Prostate gland (tissue), 2 donors: ENCODE data around the gene FUCA1. TPM values are rescaled to one million over a fixed set of nuclear protein-coding genes. Genes with fewer than 3 reads are reported as not detected.

Experiments used
- DNase-seq: peaks from one replicate; pipeline ENCODE4 v3.0.0-alpha.2; 2019; ENCODE audit warnings: low spot score
- H3K27ac ChIP-seq, 2 donors: fragments of 200-600 bp; sonication (generic); 2 replicates each; pipeline ENCODE4 v1.5.1; 2017 to 2019
- H3K27me3 ChIP-seq: fragments of 200-600 bp; sonication (generic); replicated peaks from 2 replicates; pipeline ENCODE4 v1.5.1; 2019; ENCODE audit not compliant: insufficient read depth
- H3K36me3 ChIP-seq, 2 donors: fragments of 200-600 bp; sonication (generic); 1 replicate in 1 of 2; 2 replicates in 1 of 2; pipeline versions ENCODE4 v1.5.1 to v1.8.1; 2017 to 2019
- H3K4me1 ChIP-seq: fragments of 200-600 bp; sonication (generic); replicated peaks from 2 replicates; pipeline ENCODE4 v1.5.1; 2019
- H3K4me3 ChIP-seq, 2 donors: fragments of 200-600 bp; sonication (generic); 2 replicates each; pipeline ENCODE4 v1.5.1; 2017 to 2019
- H3K9me3 ChIP-seq: fragments of 200-600 bp; sonication (generic); 2 replicates; pipeline ENCODE4 v1.5.1; 2017
- POLR2A ChIP-seq: fragments of 450-650 bp; IDR thresholded peaks from one replicate; pipeline ENCODE4 v1.6.1; 2016; ENCODE audit warnings: antibody characterized with exemption, mild to moderate bottlenecking
- POLR2AphosphoS5 ChIP-seq: sonication (generic); formaldehyde crosslinking; IDR thresholded peaks from one replicate; pipeline ENCODE4 v1.6.1; 2017; ENCODE audit warnings: antibody characterized with exemption
- WGBS: methylation state at CpG from one replicate; pipeline ENCODE4 v1.1.5; 2018; 5-methylcytosine and 5-hydroxymethylcytosine counted together
- intact Hi-C: fragments of 100-400 bp; cut with DNase I; formaldehyde crosslinking; loops from one replicate; pipeline ENCODE4 v1.14.2; 2022
- total RNA-seq, 2 donors: library from RNA; depleted of rRNA; stranded (reverse); fragments of >200 nt; gene quantifications; one replicate each; pipeline ENCODE4 v1.1.0, GENCODE V29; 2016
- TF ChIP-seq, protein P1 (sequence below), 4 experiments: fragments of 200-600 bp in 2 of 4; fragments of 450-650 bp in 2 of 4; sonication (generic) in 2 of 4; IDR thresholded peaks; 1 replicate in 3 of 4; 2 replicates in 1 of 4; pipeline ENCODE4 v1.5.1; 2016 to 2019; ENCODE audit warnings: antibody characterized with exemption in 4 of 4, mild to moderate bottlenecking in 2 of 4, moderate library complexity in 2 of 4

FUCA1 gene
- total RNA-seq, 2 donors from 2014 or later: 51.4 to 111 TPM

DNA sequence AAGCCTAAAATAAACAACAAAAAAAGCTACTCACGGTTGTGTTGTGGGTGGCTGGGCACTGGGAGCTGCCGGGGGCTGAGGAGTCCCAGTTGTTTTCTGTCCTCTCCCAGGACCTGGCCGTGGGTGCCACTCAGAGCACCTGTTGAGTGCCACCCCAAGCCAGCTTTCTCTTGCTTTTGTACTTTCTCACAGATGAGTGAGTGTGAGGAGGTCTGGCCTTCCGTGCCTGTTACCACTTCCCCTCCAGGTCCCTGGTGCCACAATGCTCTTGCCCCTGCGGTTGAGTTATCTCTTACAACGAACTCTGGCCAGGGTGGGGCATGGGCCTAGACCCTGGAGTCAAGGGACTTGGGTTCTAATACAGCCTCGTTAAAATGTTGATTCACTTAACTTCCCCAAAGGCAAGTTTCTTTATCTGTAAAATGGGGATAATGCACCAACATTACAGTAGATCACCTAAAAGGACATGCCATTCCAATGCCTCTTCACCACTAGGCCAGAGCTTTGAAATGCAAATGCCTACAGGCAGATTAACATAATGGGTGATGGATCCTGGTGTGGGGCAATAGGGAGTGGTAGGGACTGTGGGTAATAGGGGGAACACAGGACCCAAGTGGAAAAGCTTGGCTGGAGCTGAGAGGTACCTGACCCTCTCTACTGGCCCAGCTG is 45.3 kb upstream of the FUCA1 start, which contains the start of gene CNR2:
Gene CNR2, minus strand, starts transcription at position 151 of the 669 bp plus-strand sequence. CDS start 37,745 bp downstream, outside the sequence.
- DNase-seq: no peak
- Histone ChIP-seq H3K27ac (no peak within 1 kb of the TSS), H3K9me3 (no peaks in the 10 kb centered on the region), H3K27me3 (no peaks in the 10 kb centered on the region), H3K36me3 (no peaks in the 10 kb centered on the region), H3K4me1 (no peaks in the 10 kb centered on the region), H3K4me3 (no peak within 1 kb of the TSS)
- intact Hi-C loops: no loop called here
- 65% methylated on average over 7 of the region's 7 CpGs for WGBS
- TF ChIP-seq, protein P1, sequence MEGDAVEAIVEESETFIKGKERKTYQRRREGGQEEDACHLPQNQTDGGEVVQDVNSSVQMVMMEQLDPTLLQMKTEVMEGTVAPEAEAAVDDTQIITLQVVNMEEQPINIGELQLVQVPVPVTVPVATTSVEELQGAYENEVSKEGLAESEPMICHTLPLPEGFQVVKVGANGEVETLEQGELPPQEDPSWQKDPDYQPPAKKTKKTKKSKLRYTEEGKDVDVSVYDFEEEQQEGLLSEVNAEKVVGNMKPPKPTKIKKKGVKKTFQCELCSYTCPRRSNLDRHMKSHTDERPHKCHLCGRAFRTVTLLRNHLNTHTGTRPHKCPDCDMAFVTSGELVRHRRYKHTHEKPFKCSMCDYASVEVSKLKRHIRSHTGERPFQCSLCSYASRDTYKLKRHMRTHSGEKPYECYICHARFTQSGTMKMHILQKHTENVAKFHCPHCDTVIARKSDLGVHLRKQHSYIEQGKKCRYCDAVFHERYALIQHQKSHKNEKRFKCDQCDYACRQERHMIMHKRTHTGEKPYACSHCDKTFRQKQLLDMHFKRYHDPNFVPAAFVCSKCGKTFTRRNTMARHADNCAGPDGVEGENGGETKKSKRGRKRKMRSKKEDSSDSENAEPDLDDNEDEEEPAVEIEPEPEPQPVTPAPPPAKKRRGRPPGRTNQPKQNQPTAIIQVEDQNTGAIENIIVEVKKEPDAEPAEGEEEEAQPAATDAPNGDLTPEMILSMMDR (IDR thresholded peaks at IDR 0.05): no peak
- TF ChIP-seq POLR2A: no peak
- no peak for TF ChIP-seq POLR2AphosphoS5

DNA sequence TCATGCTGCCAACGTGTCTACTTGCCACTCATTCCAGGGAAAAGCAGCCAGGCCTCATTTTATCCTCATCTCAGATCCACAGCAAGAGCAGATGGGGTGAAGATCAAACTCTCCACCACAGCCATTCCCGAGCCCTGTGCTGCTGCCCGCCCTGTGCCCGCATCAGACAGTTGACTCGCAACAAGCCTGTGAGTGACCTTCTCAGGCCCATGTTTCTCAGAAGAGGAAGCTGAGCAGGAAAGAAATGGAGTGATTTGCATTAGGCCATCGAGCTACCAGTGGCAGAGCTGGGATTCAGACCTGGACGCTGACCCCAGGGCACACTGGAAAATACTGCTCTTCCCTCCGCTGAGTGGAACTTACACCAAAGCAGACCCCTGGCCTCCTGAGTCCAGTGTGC is 43.8 kb upstream of the FUCA1 start:
- no peaks in the 10 kb centered on the region for H3K36me3 ChIP-seq
- no peaks in the 10 kb centered on the region for H3K9me3 ChIP-seq
- H3K27ac ChIP-seq: no peak overlapping the region
- H3K4me1 ChIP-seq: no peaks in the 10 kb centered on the region
- no peak for DNase-seq
- H3K27me3 ChIP-seq: no peaks in the 10 kb centered on the region
- TF ChIP-seq POLR2A: no peak
- TF ChIP-seq, protein P1 (IDR thresholded peaks at IDR 0.05): no peak
- no peak for TF ChIP-seq POLR2AphosphoS5
- 81% methylated on average over 8 of the region's 8 CpGs for WGBS
- no peak overlapping the region for H3K4me3 ChIP-seq
- intact Hi-C loops: no loop called here

DNA sequence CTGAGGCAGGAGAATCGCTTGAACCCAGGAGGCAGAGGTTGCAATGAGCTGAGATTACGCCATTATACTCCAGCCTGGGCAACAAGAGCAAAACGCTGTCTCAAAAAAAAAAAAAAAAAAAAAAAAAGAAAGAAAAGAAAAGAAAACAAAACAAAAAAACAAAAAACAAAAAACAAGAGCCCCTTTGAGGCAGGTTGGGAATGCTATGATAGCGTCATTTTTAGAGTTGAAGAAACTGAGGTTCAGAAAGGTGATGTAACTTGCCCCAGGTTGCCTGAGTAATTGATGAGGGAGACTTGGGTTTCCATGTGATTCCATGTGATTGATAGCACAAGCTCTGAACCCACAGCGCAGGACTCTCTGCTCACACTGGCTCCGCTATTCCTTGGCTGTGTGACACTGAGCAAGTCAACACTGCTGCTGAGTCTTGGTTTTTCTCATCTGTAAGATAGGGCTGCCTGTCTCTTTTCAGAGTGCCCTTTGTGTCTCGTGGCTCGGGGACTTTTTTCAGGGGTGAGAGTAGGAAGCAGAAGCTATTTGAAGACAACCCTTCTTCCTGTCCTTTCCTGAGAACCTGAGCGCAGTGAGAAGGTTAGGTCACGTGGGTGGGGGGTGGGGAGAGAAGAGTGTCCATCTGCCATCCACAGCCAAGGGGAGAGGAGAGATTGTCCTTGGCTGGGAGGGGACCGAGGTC is 42.6 kb upstream of the FUCA1 start:
- H3K4me1 ChIP-seq: no peaks in the 10 kb centered on the region
- H3K27ac ChIP-seq: no peak overlapping the region
- H3K9me3 ChIP-seq: no peaks in the 10 kb centered on the region
- no peak overlapping the region for H3K4me3 ChIP-seq
- DNase-seq: no peak
- WGBS: 82% methylated on average over 11 of the region's 11 CpGs
- H3K36me3 ChIP-seq: no peaks in the 10 kb centered on the region
- TF ChIP-seq, protein P1 (IDR thresholded peaks at IDR 0.05): no peak
- TF ChIP-seq POLR2AphosphoS5: no peak
- TF ChIP-seq POLR2A: no peak
- intact Hi-C loops: no loop called here
- H3K27me3 ChIP-seq: no peaks in the 10 kb centered on the region

DNA sequence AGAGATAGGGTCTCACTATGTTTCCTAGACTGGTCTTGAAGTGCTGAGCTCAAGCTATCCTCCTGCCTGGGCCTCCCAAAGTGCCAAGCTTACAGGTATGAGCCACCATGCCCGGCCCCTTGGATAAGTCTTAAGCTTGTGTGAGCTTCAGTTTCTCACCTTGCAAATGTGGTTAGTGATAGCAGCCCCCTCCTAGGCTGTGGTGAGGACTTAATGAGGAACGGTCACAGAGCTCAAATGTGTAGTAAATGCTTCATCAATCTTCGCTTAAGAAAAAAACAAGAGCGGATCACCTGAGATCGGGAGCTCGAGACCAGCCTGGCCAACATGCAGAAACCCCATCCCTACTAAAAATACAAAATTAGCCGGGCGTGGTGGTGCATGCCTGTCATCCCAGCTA is 42.1 kb upstream of the FUCA1 start:
- DNase-seq: no peak
- H3K9me3 ChIP-seq: no peaks in the 10 kb centered on the region
- intact Hi-C loops: no loop called here
- no peaks in the 10 kb centered on the region for H3K4me1 ChIP-seq
- H3K27me3 ChIP-seq: no peaks in the 10 kb centered on the region
- WGBS: 96% methylated on average over 8 of the region's 8 CpGs
- no peak for TF ChIP-seq POLR2A
- TF ChIP-seq, protein P1 (IDR thresholded peaks at IDR 0.05): no peak
- TF ChIP-seq POLR2AphosphoS5: no peak
- H3K27ac ChIP-seq: no peak overlapping the region
- H3K4me3 ChIP-seq: no peak overlapping the region
- H3K36me3 ChIP-seq: no peaks in the 10 kb centered on the region
